ENCODE results near the gene CCDC60.

Gene CCDC60

GRCh38 chr12:119389687-119390086 is 55.2 kb downstream of the CCDC60 start:
- DNase-seq: no peak

- no peak for DNase-seq
Measured at GRCh38 chr12:119391673-119392072, 57.1 kb downstream of the CCDC60 start.

- no peak for DNase-seq
Measured at GRCh38 chr12:119393677-119394076, 59.1 kb downstream of the CCDC60 start.

GRCh38 chr12:119397540-119397939 is 63.0 kb downstream of the CCDC60 start:
- no peak for DNase-seq

GRCh38 chr12:119398190-119398589 is 63.7 kb downstream of the CCDC60 start:
- DNase-seq: no peak

GRCh38 chr12:119399301-119399700 is 64.8 kb downstream of the CCDC60 start:
- no peak for DNase-seq

- DNase-seq: no peak
Measured at GRCh38 chr12:119406308-119406707, 71.8 kb downstream of the CCDC60 start.

- DNase-seq: no peak
Measured at GRCh38 chr12:119406811-119407210, 72.3 kb downstream of the CCDC60 start.

- no peak for DNase-seq
Measured at GRCh38 chr12:119409043-119409442, 74.5 kb downstream of the CCDC60 start.

- no peak for DNase-seq
Measured at GRCh38 chr12:119410396-119410795, 75.9 kb downstream of the CCDC60 start.

- no peak for DNase-seq
Measured at GRCh38 chr12:119412306-119412705, 77.8 kb downstream of the CCDC60 start.

- DNase-seq: peak; percentile 69
Measured at GRCh38 chr12:119412811-119413794, 78.6 kb downstream of the CCDC60 start.

GRCh38 chr12:119415714-119416113 is 81.2 kb downstream of the CCDC60 start:
- no peak for DNase-seq

GRCh38 chr12:119417440-119417839 is 82.9 kb downstream of the CCDC60 start:
- DNase-seq: no peak

- no peak for DNase-seq
Measured at GRCh38 chr12:119419381-119419780, 84.9 kb downstream of the CCDC60 start.

- DNase-seq: no peak
Measured at GRCh38 chr12:119423285-119423684, 88.8 kb downstream of the CCDC60 start.

GRCh38 chr12:119425623-119426022 is 91.1 kb downstream of the CCDC60 start:
- no peak for DNase-seq

- no peak for DNase-seq
Measured at GRCh38 chr12:119431151-119431550, 96.6 kb downstream of the CCDC60 start.

GRCh38 chr12:119432949-119433348 is 98.4 kb downstream of the CCDC60 start:
- no peak for DNase-seq

- no peak for DNase-seq
Measured at GRCh38 chr12:119440803-119441360, 106.4 kb downstream of the CCDC60 start.

GRCh38 chr12:119444462-119445044 is 110.0 kb downstream of the CCDC60 start:
- peak; percentile 78 for DNase-seq

- no peak for DNase-seq
Measured at GRCh38 chr12:119446459-119446858, 111.9 kb downstream of the CCDC60 start.

- no peak for DNase-seq
Measured at GRCh38 chr12:119447126-119447525, 112.6 kb downstream of the CCDC60 start.

GRCh38 chr12:119447618-119448017 is 113.1 kb downstream of the CCDC60 start:
- no peak for DNase-seq
